ENCODE data around the gene LAPTM5. TPM values are rescaled to one million over a fixed set of nuclear protein-coding genes. Genes with fewer than 3 reads are reported as not detected.

Gene LAPTM5
- total RNA-seq, 1 experiment from 2014 or later: 0.15 TPM

- Histone ChIP-seq H3K4me1 (ENCODE audit: insufficient read depth, low read length) (no peaks in the 10 kb centered on the region; the same call in 1 of the 2 replicates), H4K8ac (replicated peaks; ENCODE audit: insufficient read length, low read depth, low read length) (no peak overlapping the region), H3K79me2 (ENCODE audit: insufficient read depth, low read length) (no peaks in the 10 kb centered on the region), H3K9me3 (ENCODE audit: control insufficient read depth, low read depth, low read length) (no peaks in the 10 kb centered on the region), H4K91ac (ENCODE audit: insufficient read length, low read depth, low read length) (no peak overlapping the region), H4K5ac (ENCODE audit: insufficient read length, low read depth, low read length) (no peak overlapping the region), H2BK120ac (ENCODE audit: low read depth, low read length, poor library complexity, severe bottlenecking) (no peak overlapping the region), H2BK20ac (ENCODE audit: low read depth, low read length, poor library complexity, severe bottlenecking) (no peak overlapping the region), H3K27ac (ENCODE audit: insufficient read length, low read depth, low read length) (no peak overlapping the region), H4K20me1 (ENCODE audit: control insufficient read depth, insufficient read depth, insufficient read length) (no peaks in the 10 kb centered on the region), H2BK5ac (ENCODE audit: insufficient read length, low read length) (no peak overlapping the region), H3K79me1 (ENCODE audit: insufficient read depth, low read depth, low read length, poor library complexity, severe bottlenecking) (no peaks in the 10 kb centered on the region), H2AFZ (ENCODE audit: low read length) (no peak overlapping the region), H3K56ac (ENCODE audit: insufficient read length, low read depth, low read length) (no peak overlapping the region), H2BK12ac (ENCODE audit: insufficient read length, low read depth, low read length) (no peak overlapping the region), H3K4ac (ENCODE audit: low read depth, low read length) (no peak overlapping the region), H3K18ac (ENCODE audit: insufficient read length, low read depth, low read length) (no peak overlapping the region), H3T11ph (ENCODE audit: low read length) (no peak overlapping the region), H3K27me3 (ENCODE audit: insufficient read depth, low read length) (no peaks in the 10 kb centered on the region), H3K23ac (ENCODE audit: insufficient read length, low read depth, low read length) (no peak overlapping the region), H3K23me2 (ENCODE audit: insufficient read length, low read depth, low read length, poor library complexity, severe bottlenecking) (no peaks in the 10 kb centered on the region), H2AK5ac (ENCODE audit: insufficient read length, low read length) (no peak overlapping the region), H3K14ac (ENCODE audit: insufficient read depth, low read length) (no peak overlapping the region), H3K9ac (ENCODE audit: extremely low read depth, insufficient read length, low read length) (no peak overlapping the region), H3K4me2 (ENCODE audit: insufficient read depth, insufficient read length, low read length) (no peak overlapping the region), H2BK15ac (ENCODE audit: low read depth, low read length) (no peak overlapping the region)
- H3K9me3 Mint-ChIP-seq: no peaks in the 10 kb centered on the region
- H3K27me3 Mint-ChIP-seq (ENCODE audit: low read depth): peaks cover 3% of the 10 kb centered on the region; the same call in 1 of the 2 replicates
- no peak for DNase-seq
- no peaks in the 10 kb centered on the region for H3K36me3 Mint-ChIP-seq (ENCODE audit: insufficient read depth in 1 of 3, low read depth in 3 of 3)
- H3K4me3 Mint-ChIP-seq: no peak overlapping the region
- peak overlapping the region in 2 of 3 experiments; percentile 32 to 89; a peak in 3 of 7 replicates for H3K27ac Mint-ChIP-seq
- WGBS (ENCODE audit: extremely low coverage, insufficient read length, low lambda C conversion rate): no CpG with 5 or more reads among the region's 17 CpGs
- TF ChIP-seq, protein P1, sequence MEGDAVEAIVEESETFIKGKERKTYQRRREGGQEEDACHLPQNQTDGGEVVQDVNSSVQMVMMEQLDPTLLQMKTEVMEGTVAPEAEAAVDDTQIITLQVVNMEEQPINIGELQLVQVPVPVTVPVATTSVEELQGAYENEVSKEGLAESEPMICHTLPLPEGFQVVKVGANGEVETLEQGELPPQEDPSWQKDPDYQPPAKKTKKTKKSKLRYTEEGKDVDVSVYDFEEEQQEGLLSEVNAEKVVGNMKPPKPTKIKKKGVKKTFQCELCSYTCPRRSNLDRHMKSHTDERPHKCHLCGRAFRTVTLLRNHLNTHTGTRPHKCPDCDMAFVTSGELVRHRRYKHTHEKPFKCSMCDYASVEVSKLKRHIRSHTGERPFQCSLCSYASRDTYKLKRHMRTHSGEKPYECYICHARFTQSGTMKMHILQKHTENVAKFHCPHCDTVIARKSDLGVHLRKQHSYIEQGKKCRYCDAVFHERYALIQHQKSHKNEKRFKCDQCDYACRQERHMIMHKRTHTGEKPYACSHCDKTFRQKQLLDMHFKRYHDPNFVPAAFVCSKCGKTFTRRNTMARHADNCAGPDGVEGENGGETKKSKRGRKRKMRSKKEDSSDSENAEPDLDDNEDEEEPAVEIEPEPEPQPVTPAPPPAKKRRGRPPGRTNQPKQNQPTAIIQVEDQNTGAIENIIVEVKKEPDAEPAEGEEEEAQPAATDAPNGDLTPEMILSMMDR (conservative IDR thresholded peaks at IDR 0.05): no peak
- H3K4me1 Mint-ChIP-seq: peaks cover 37 to 48% of the 10 kb centered on the region in 2 experiments
These were observed 10.3 kb downstream of the LAPTM5 start for GRCh38 chr1:30747033-30748008.
